ENCODE measurements around the gene INPP5J. TPM values are rescaled to one million over a fixed set of nuclear protein-coding genes. Genes with fewer than 3 reads are reported as not detected.
A peak's percentile ranks its signal among the peaks of the same experiment; 100 is the strongest.

The INPP5J gene
- polyA plus RNA-seq, 1 donor (not counting 4 experiments of a cell fraction or from before 2014, with no cell fraction given): 0.22 TPM

DNA sequence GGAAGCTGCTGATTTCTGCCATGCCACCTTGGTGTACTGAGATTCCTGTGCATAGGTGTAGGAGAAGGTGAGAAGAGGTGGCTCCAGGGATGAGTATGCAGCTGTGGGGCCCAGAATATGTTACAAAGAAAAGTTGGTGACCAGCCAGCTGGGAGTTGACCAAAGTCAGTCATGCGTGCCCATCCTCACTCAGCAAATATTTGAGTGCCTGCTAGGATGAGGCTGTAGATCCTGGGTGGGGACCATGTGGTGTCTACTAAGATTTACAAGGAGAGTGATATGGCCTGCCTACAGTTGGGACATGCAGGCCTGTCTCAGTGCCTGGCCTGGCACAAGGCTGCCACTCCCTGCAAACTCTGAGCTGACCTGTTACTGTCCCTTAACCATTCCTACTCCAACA, 56.6 kb downstream of the INPP5J start:
- no peaks in the 10 kb centered on the region for H3K27me3 ChIP-seq (ENCODE audit: control insufficient read depth, extremely low read depth, insufficient read depth, low read length)
- dilution Hi-C loops (cut with MboI; ENCODE audit: extremely low pct_ligation_motif_present, low sequenced_read_pairs): no loop called here
- H3K9me1 ChIP-seq (ENCODE audit: control insufficient read depth, extremely low read depth, insufficient read depth, low read length): no peaks in the 10 kb centered on the region
- H3K79me2 ChIP-seq (ENCODE audit: control insufficient read depth, insufficient read depth, low read length): peaks cover 31% of the 10 kb centered on the region
- FAIRE-seq (peak; percentile 95), DNase-seq (ENCODE audit: low read depth, low spot score) (no peak)
- peak overlapping the region; percentile 49 for H3K27ac ChIP-seq (ENCODE audit: control insufficient read depth, insufficient read depth, low read length)
- H2AFZ ChIP-seq (ENCODE audit: control insufficient read depth, low read length): no peak overlapping the region
- no peak for TF ChIP-seq EZH2 (IDR thresholded peaks at IDR 0.05; ENCODE audit: low read length)
- TF ChIP-seq, protein P1, sequence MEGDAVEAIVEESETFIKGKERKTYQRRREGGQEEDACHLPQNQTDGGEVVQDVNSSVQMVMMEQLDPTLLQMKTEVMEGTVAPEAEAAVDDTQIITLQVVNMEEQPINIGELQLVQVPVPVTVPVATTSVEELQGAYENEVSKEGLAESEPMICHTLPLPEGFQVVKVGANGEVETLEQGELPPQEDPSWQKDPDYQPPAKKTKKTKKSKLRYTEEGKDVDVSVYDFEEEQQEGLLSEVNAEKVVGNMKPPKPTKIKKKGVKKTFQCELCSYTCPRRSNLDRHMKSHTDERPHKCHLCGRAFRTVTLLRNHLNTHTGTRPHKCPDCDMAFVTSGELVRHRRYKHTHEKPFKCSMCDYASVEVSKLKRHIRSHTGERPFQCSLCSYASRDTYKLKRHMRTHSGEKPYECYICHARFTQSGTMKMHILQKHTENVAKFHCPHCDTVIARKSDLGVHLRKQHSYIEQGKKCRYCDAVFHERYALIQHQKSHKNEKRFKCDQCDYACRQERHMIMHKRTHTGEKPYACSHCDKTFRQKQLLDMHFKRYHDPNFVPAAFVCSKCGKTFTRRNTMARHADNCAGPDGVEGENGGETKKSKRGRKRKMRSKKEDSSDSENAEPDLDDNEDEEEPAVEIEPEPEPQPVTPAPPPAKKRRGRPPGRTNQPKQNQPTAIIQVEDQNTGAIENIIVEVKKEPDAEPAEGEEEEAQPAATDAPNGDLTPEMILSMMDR (optimal IDR thresholded peaks at IDR 0.05 in 1 of 3, IDR thresholded peaks at IDR 0.05 in 1 of 3, conservative IDR thresholded peaks at IDR 0.05 in 1 of 3; ENCODE audit: extremely low read depth in 1 of 3, insufficient read depth in 2 of 3, low read length in 3 of 3): no peak
- peak overlapping the region; percentile 51 for H3K4me2 ChIP-seq (ENCODE audit: control insufficient read depth, extremely low read depth, insufficient read depth, low read depth, low read length)
- peaks cover 37% of the 10 kb centered on the region for H3K4me1 ChIP-seq (ENCODE audit: control insufficient read depth, extremely low read depth, insufficient read depth, low read length)
- H3K4me3 ChIP-seq (ENCODE audit: control insufficient read depth in 2 of 3, extremely low read depth in 1 of 3, insufficient read depth in 2 of 3, low read depth in 1 of 3, low read length in 3 of 3): no peak overlapping the region
- H3K9ac ChIP-seq (ENCODE audit: control insufficient read depth, extremely low read depth, insufficient read depth, low read length): no peak overlapping the region
- peaks cover 3 to 10% of the 10 kb centered on the region in 2 experiments for H3K36me3 ChIP-seq (ENCODE audit: control insufficient read depth in 2 of 2, extremely low read depth in 1 of 2, insufficient read depth in 2 of 2, low read length in 2 of 2)
- no peaks in the 10 kb centered on the region for H3K9me3 ChIP-seq (ENCODE audit: control insufficient read depth, low read depth, low read length)
- no peaks in the 10 kb centered on the region for H4K20me1 ChIP-seq (ENCODE audit: control insufficient read depth, extremely low read depth, insufficient read depth, low read length)

DNA sequence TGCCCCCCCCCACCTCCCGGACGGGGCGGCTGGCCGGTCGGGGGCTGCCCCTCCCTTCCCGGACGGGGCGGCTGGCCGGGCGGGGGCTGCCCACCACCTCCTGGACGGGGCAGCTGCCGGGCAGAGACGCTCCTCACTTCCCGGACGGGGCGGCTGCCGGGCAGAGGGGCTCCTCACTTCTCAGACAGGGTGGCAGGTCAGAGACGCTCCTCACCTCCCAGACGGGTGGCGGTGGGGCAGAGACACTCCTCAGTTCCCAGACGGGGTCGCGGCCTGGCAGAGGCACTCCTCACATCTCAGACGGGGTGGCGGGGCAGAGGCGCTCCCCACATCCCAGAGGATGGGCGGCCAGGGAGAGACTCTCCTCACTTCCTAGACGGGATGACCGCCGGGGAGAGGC, 61.2 kb downstream of the INPP5J start:
- peaks cover 9% of the 10 kb centered on the region for H3K4me1 ChIP-seq (ENCODE audit: control insufficient read depth, extremely low read depth, insufficient read depth, low read length)
- H3K27ac ChIP-seq (ENCODE audit: control insufficient read depth, insufficient read depth, low read length): no peak overlapping the region
- H4K20me1 ChIP-seq (ENCODE audit: control insufficient read depth, extremely low read depth, insufficient read depth, low read length): no peaks in the 10 kb centered on the region
- no peak for TF ChIP-seq EZH2 (IDR thresholded peaks at IDR 0.05; ENCODE audit: low read length)
- TF ChIP-seq, protein P1 (optimal IDR thresholded peaks at IDR 0.05 in 1 of 3, IDR thresholded peaks at IDR 0.05 in 1 of 3, conservative IDR thresholded peaks at IDR 0.05 in 1 of 3; ENCODE audit: extremely low read depth in 1 of 3, insufficient read depth in 2 of 3, low read length in 3 of 3): no peak
- H3K27me3 ChIP-seq (ENCODE audit: control insufficient read depth, extremely low read depth, insufficient read depth, low read length): no peaks in the 10 kb centered on the region
- peaks cover 6 to 17% of the 10 kb centered on the region in 2 experiments for H3K36me3 ChIP-seq (ENCODE audit: control insufficient read depth in 2 of 2, extremely low read depth in 1 of 2, insufficient read depth in 2 of 2, low read length in 2 of 2)
- no peaks in the 10 kb centered on the region for H3K9me3 ChIP-seq (ENCODE audit: control insufficient read depth, low read depth, low read length)
- dilution Hi-C loops (cut with MboI; ENCODE audit: extremely low pct_ligation_motif_present, low sequenced_read_pairs): no loop called here
- FAIRE-seq (no peak), DNase-seq (ENCODE audit: low read depth, low spot score) (no peak)
- no peak overlapping the region for H3K9ac ChIP-seq (ENCODE audit: control insufficient read depth, extremely low read depth, insufficient read depth, low read length)
- peaks cover 15% of the 10 kb centered on the region for H3K79me2 ChIP-seq (ENCODE audit: control insufficient read depth, insufficient read depth, low read length)
- no peak overlapping the region for H3K4me3 ChIP-seq (ENCODE audit: control insufficient read depth in 2 of 3, extremely low read depth in 1 of 3, insufficient read depth in 2 of 3, low read depth in 1 of 3, low read length in 3 of 3)
- no peaks in the 10 kb centered on the region for H3K9me1 ChIP-seq (ENCODE audit: control insufficient read depth, extremely low read depth, insufficient read depth, low read length)
- no peak overlapping the region for H2AFZ ChIP-seq (ENCODE audit: control insufficient read depth, low read length)
- H3K4me2 ChIP-seq (ENCODE audit: control insufficient read depth, extremely low read depth, insufficient read depth, low read depth, low read length): no peak overlapping the region

Small RNA genes within 50 kb of the gene (small RNA-seq; reads per million reads assigned to genes)
- 0.07 to 1.3 (median 0.25) reads per million in 3 experiments for gene MIR3928 (ENCODE audit: insufficient read length in 3 of 3, low read depth in 3 of 3, low replicate concordance in 1 of 3)

Other genes with a start within 250 kb of the INPP5J start
- gene MORC2, start 154.2 kb upstream of the INPP5J start, polyA plus RNA-seq: 7.9 to 14.1 TPM (median 12.5 TPM) in 3 replicates
- gene TUG1, start 153.7 kb upstream of the INPP5J start, polyA plus RNA-seq: 47.7 to 84.0 TPM (median 77.1 TPM) in 3 replicates
- 51.1 to 131 TPM (median 61.2 TPM) in 3 replicates for gene SMTN, start 41.6 kb upstream of the INPP5J start, polyA plus RNA-seq
- 9.1 to 27.7 TPM (median 16.3 TPM) in 3 replicates for gene SELENOM, start 15.4 kb upstream of the INPP5J start, polyA plus RNA-seq
- gene PLA2G3, start 17.5 kb downstream of the INPP5J start, polyA plus RNA-seq: 0.37 to 0.39 TPM (median 0.38 TPM) in 3 replicates
- gene RNF185, start 37.2 kb downstream of the INPP5J start, polyA plus RNA-seq: 35.1 to 44.3 TPM (median 35.4 TPM) in 3 replicates
- gene LIMK2, start 89.3 kb downstream of the INPP5J start, polyA plus RNA-seq: 28.8 to 56.3 TPM (median 42.6 TPM) in 3 replicates
- gene PIK3IP1, start 169.5 kb downstream of the INPP5J start, polyA plus RNA-seq: 13.3 to 25.6 TPM (median 13.9 TPM) in 3 replicates
- 2.5 to 5.0 TPM (median 3.4 TPM) in 3 replicates for gene PATZ1, start 223.4 kb downstream of the INPP5J start, polyA plus RNA-seq

Measured in keratinocyte (primary cell).